Dermis microvascular lymphatic vessel endothelial cell (primary cell): Measurements from ENCODE around the gene SLC16A8. TPM values are rescaled to one million over a fixed set of nuclear protein-coding genes. Genes with fewer than 3 reads are reported as not detected.

Source experiments
- DNase-seq, 2 donors: peaks; one replicate each; pipeline versions ENCODE4 v3.0.0 to v3.0.0-alpha.2; 2010; ENCODE audit warnings: low read depth in 2 of 2
- total RNA-seq: library from RNA; depleted of rRNA; stranded (reverse); fragments of >200 nt; gene quantifications from 2 replicates; pipeline ENCODE4 v1.2.1, GENCODE V29; 2014

SLC16A8 gene
- total RNA-seq, 1 donor from 2014 or later: under 0.01 TPM

DNA sequence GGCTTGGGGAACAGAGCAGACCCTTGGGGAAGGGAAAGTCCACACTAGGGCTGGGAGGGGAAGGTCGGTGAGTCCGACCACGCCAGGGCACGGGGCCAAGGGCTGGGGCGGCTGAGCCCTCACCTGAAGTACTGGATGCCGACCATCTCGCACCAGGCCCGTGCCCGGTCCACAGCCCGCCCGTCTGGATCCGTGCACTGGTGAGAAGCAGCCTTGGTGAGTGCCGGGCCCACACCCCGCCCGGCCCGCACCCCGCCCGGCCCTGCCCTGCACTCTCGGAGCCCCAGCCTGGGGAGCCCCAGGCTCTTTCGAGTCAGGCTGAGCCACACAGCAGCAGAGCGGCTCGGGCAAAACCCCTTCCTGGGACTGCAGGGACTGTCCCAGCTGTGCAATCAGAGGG is 28.4 kb upstream of the SLC16A8 start:
- no peak for DNase-seq

DNA sequence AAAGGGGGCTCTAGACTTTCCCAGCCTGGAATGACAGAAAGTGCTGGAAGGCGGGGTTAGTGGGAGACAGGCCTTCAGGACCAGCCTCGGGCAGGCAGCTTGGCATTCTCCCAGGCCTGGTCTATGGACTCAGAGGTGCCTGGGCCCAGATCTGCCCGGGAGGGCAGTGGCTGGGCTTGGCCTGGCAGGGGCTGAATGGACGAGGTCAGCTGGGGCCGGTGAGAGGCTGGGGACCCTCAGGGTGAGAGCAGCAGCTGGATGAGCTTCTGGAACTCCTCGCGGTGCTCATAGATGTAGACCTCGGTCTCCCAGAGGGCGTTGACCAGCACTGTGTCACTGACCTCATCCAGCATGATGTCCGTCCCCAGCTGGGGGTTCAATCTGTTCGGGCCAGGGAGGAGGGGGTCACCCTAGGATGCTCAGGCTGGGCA is 28.0 kb upstream of the SLC16A8 start:
- no peak for DNase-seq

DNA sequence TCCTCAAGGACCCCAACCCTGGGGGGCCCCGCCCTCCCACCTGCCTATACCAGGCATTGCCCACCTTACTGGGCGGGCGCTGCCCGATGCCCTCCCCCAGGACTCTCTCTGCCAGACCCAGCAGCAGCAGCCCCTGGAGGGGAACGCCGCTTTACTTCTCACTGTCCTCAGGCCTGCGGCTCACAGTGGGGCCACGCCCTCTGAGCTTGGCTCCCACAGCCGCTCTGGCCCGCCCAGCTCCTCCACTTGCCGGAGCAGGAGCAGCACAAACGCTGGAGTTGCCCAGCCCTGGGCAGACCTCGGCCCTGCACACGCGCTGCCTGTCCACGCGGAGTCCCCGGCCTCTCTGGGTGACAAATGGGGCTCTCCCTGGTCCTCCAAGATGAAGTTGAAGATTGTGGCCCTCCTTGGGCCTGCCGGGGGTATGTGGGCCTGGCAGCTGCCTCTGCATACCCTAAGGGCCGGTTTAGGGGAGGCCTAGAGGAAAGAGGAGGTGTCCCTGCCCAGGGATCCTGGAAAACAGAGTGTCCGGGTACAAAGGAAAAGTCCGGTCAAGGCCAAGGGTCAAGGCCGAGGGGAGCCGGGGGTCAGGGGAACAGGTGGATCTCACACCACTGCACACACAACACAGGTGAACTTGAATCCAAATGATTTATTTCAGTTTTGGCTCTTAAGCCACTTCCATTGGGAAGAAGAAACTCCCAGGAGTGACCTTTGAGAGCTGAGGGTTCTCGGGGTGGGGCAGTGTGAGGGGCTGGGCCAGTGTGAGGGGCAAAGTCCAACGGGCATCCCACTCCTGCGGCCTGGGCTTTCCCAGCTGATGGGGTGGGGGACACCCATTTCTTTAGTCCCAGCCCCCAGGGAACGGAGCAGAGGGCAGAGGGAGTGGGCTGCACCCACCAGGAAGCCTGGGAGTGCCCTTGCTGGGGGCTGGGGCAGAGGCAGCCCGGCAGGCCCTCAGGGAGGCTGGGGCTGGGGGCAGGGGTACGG is 27.2 kb upstream of the SLC16A8 start:
- DNase-seq: no peak

DNA sequence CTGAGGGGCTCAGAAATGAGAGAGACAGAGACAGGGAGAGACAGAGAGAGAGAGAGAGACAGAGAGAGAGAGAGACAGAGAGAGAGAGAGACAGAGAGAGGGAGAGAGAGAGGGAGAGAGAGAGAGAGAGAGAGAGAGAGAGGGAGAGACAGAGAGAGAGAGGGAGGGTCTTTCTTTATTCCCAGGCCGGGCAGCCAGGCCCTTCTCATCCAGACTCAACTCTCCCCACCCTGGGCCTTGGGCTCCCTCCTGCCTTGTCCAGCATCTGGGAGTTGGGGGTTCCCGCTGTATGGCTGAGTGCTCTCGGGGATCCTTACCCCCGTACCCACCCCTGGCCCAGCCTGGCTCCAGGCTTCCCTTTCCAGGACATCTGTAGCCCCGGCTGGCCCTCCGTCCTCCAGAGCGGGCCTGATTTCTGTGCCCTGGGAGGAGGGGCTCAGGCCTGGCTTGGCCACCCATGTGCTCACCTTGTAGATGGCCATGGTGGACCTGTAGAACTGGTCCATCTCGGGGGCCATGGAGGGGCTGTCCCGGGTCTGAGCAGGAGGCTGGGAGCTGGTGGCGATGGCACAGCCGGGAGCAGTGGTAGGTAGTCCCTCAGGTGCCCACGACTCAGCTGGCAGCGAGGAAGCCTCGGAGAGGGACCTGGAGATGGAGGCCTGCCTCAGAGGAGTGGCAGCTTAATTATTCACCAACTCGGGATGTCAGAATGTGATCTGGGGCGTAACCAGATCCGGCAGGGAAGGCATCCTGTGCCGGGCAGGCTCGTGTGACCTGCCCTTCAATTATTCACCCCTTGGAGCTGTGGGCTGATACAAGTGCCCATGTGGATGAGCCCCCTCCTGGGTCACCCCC is 26.3 kb upstream of the SLC16A8 start, which contains the start of gene BAIAP2L2:
Gene BAIAP2L2 (minus strand): TSS at position 677 of the 855 bp plus-strand sequence. CDS start 159 bp downstream, at position 518.
- DNase-seq: no peak

DNA sequence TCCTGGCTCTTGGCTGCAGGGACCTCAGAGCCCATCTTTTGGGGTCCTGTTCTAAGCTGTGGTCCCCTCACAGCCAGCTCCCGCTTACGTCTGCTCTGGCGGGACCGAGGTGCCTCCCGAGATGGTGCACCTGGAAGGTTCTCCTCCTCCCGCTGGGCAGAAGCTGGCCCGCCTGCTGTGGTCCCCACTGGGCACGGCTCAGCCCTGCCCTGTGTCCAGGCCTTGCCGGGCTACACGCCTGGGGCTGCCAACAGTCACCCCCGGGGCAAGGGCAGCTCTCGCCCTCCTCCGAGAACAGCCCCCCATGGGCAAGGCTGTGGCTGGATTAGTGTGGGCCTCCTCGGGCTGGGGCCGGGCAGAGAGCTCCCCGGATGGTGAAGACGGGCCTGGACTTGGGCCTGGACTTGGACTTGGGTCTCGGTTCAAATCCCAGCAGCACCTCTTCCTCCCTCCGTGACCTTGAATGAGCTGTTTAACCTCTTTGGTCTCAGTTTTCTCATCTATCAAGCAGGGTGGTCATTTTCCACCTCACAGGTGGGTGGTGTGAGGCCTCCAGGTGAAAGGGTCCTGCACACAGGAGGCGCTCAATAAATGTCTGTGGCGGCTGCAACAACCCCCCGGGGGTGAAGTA is 25.5 kb upstream of the SLC16A8 start:
- no peak for DNase-seq

DNA sequence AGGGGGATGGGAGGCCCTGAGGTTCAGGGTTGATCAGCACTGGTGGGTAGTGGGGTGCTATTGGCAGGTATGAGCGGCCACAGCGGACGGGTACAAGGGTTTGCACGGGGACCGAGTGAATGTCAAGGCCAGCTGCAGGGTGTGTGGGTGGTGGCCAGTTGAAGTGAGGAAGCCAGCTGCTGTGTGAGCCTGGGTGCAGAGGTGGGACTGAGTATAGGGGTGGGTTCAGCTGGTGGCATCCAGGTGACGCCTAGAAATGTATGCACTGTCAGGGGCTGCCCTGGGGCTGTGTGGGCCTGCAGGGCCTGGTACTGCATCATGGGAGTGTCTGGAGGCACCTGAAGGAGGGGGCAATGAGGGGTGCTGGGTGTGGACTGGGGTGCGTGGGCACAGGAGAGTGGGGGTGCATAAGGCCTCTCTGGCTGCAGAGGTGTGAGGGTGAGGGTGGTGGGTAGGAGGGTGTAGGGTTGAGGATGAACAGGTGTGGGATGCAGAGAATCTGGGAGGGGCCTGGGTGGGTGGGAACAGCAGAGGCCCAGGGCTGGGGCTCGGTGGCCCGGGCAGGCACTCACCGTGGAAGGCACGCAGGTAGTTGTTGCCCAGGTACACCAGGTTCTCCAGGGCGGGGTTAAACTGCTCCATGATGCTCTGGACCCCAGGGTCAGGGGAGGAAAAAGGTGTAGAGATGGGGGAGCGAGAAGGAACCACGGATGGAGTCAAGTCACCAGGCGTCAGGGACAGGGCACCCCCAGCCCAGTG is 24.8 kb upstream of the SLC16A8 start:
- DNase-seq: no peak

DNA sequence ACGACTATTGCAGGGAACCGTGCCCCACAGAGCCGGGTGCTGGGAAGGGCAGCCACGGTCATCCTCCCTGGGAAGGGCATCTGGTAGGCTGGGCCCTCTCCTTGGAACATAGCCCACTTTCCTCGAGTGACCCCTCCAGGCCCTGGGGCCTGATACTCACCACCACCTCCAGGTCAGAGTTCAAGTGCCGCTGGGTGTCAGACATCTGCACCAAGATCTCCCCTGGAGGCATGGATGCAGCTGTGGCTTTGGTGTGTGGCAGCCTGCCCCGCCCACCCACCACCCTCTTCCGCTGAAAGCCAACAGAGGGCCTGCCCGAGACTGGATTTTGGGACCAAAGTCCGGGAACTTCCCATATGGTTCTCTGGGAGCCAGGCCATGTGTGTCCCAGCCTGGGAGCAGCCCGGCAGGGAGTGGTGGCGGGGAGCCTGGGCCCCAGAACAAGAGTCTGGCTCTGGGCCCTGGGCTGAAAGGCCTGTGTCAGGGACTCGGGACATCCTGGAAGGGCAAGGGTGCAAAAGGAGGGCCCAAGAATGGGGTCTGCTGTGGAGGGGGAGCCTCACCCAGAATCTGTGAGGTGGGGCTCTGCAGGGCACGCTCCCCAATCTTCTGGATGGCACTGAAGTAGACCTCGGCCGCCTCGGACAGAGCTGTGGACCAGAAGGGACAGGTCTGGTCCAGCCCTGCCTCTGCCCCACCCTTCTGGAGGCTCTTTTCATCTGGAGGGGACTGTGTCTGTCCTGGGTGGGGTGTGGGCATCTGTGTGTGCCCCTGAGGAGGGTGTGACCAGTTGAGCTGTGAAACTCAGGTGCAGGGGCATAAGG is 23.9 kb upstream of the SLC16A8 start:
- no peak for DNase-seq

DNA sequence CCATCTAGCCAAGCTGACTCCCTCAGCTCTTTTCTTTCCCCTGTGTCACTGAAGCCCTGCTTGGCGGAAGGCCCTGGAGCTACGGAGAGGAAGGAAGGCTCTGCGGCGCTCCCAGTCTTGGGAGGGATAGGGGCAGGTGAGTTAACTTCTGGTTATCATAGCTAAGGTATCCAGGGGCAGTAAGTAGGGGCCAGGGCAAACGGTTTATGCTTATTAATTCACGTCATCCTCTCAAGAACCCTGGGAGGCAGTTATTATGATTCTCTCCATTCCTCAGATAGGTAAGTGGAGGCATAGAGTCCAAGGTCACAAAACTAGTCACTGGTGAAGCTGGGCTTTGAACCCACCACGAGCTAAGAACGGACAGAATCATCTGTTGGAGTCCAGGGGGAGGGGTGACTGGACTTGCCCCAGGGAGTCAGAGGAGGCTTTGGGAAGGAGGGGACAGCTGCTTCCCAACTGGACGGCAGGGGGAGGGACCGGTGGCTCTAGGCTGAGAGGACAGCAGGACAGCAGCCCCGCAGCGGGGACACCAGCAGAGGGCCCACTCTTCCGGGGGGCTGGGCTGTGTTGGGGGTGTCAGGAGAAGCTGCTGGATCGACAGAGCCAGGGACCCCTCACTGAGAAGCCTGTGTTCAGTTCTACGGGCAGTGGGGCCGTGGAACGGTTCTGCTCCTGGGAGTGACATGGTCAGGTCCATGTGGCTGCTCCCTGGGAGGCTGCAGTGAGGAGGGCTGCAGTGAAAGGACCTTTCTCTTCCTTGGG is 23.0 kb upstream of the SLC16A8 start:
- DNase-seq: no peak

DNA sequence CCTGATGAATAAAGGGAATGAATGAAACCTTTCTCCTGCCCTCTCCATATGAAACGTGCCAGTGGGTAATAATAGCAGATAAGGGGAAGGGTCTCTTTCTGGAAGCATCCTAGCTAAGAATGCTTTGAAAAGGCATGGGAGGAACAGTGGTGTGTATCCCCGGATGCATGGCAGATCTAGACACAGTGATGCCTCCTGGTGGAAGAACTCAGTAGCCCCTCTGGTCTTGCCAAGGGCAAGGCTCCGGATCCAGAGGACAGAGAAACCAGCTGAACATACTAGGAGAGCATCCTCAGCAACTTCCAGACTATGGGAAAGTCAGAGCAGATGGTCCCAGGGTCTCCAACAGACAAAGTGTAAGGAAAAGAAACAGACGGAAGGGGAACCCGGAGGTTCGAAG is 20.1 kb upstream of the SLC16A8 start:
- peak in 1 of 2 donors; percentile 36 for DNase-seq

DNA sequence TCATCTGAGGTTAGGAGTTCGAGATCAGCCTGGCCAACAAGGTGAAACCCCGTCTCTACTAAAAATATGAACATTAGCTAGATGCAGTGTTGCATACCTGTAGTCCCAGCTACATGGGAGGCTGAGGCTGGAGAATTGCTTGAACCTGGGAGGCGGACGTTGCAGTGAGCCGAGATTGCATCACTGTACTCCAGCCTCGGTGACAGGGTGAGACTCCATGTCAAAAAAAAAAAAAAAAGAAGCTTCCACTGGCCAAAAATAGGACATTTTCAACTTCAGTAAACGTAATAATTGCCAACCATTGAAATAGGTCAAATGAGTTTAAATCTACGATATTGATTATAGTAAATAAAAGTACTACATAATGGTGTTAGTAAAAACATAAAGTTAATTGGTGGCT is 19.7 kb upstream of the SLC16A8 start:
- no peak for DNase-seq

DNA sequence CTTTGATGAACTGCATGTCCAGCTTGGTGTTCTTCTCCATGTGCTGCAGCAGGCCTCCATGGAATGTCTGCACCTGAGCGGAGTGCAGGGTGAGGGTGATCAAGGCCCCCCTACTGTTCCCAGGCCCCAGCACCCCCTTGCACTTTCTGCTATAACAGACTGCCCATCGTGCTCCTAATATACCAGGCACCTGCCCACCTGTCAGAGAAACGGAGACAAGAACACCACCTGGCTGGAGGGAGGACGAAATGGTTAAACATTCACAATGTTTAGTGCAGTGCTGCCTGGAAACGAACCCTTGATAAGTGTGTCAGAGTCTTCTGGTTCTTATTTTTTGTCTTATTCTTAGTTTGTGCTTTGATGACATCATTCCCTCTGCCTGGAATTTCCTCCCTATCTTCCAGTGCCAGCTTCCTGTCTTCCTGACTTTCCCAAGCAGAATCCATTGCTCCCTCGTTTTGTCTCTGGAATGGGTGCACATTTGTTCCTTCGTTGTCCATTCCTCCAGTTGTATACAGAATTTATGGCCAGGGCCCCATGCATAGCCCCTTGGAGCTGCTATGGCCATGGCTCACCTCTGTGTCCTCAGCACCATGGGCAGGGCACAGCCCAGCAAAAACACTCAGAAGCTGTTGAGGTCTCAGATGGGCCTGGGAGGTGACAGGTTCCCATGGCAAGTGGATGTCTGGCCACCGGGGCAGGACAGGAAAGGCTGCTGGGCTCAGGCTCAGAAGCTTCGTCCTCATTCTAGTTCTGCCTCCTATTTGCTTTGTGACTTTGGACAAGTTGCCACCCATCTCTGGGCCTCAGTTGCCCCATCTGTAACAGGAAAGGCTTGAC is 14.6 kb upstream of the SLC16A8 start:
- DNase-seq: peak in 1 of 2 donors; percentile 50

DNA sequence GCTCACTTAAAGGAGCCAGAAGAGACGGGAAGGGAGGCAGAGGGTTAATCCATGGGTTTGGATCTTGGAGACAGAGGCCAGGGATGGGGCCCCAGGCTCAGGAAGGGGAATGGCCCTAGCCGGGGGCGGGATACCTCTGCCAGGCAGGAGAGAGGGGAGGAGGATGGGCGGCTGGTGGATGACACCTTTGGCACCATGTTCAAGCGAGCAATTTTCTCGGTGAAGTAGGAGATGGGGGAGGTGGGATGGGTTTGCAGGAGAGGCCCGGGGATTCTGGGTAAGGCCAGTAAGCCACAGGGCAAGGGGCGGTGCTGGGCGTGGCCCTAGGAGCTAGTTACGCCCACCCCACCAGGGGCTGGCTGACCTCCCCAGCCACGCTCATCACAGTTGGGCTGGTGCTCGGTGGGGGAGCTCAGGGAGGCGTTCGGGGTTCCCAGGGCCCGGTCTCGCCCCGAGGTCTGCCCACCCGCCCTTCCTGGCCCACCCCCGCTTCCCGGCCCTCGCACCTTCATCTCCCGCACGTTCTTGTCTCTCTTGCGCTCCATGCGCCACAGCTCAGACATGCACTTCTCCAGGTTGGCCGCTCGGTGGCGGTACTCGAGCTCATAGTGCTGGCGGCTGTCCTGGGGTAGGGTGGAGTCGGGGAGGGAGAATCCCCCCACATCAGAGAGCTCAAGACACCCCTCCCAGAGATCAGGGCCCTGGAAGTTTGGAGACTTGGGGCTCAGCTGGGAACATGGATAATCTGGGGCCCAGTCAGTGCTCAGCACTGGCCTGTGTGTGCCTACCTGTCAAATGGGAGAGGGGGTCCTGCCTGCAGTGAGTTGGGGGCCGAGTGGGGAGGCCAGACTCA is 13.8 kb upstream of the SLC16A8 start:
- DNase-seq: peak in 1 of 2 donors; percentile 29

DNA sequence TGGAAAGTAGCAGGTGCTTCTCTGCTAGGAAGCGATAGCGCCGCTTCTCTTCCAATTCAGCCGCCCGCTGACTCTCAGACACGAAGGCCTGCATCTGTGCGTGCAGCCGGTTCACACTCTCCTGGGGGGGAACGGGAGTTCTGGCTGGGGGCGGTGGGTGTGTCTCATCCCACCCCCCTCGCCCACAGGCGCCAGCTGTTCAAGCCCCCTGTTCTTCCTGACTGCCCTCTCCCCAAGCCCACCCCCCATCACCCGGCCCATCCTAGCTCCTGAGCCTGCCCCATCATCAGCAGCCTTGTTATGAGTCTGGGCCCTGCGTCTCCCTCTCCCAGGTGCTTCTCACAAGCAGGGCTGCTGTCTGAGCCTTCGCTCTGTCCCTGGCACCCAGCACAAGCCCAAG is 13.1 kb upstream of the SLC16A8 start:
- no peak for DNase-seq

DNA sequence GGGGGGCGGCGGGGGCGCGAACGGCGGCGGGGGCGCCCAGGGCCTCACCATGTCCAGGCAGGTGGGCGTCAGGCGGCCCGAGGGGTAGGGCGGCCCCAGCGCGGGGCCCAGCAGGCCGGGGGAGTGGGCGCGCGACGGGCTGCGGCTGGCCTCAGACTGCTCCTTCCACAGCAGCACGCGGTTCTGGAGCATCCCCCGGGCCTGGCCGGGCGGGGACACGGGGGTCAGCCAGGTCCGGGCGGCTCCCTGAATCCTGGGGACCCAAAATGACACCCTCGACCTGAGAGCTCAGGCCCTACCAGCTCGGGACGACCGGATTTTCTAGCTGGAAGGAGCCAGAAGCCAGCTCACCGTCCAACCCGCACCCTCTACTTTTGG is 5.5 kb upstream of the SLC16A8 start:
- no peak for DNase-seq

DNA sequence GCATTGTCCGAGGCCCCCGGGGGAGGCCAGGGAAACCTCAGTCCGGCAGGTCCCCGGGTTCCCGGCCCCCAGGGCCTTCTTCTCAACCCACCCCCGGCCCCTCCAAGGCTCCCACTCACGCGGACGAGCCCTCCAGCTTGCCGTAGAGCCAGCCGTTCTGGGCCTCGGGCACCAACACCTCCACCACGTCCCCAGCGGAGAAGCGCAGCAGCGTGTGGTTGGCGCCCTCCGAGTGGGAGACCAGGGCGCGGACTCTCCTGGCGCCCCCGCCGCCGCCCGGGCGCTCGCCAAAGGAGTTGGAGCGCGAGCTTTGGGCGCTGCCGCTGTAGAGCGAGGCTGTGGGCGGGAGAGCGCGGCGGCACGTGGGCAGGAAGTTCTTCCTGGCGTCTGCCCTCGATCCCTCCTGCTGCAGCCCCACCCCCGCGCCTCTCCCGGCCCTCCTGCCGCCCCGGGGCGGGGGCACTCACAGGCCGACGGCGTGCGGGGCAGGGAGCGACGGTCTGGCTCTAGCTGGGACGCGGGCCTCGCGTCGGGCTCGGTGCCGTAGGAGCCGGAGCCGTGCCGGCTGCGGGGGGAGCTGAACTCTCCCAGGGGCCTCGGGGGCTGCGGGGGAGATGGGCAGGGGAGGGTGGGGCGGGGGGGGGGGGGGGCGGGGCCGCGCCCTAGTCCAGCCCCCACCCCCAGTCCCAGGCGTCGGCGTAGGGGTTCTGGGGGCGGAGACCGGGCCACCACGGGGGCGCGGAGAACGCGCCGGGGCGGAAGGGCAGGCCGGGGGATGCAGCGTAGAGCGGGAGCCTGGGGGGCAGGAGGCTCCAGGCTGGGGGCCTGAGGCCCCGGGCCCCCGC is 4.9 kb upstream of the SLC16A8 start:
- DNase-seq: peak in 1 of 2 donors; percentile 19

DNA sequence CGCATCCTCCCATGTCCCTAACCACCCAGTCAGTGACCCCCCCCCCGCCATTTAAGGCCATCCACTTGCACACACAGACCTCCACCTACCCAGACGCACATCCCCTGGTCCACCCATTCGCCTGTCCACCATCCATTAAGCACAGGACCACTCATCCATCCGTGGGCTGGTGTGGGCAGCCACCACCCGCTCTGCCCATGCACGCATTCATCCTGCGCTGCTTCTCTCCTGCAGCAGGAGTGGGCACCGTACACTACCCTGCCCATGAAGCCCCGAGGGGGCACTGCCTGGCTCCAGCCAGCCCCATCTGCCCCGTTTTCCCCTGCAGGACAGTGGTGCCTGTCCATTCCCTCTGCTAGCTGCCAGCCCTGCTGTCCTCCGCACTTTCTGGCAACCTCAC is 3.9 kb upstream of the SLC16A8 start:
- no peak for DNase-seq

DNA sequence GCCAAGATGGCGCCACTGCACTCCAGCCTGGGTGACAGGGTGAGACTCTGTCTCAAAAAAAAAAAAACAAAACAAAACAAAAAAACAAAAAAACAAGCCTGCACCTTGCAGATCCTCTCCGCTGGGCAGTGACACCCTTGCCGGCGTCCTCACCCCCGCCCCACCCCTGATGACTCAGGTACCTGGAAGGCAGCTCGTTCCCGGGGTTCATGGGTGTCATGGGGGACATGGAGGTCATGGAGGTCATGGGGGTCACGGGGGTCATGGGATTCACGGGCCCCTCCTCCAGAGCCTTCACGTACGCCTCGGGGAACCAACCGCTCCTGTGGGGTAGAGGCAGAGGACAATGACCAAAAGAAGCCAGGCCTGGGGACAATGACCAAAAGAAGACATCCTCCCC is 3.0 kb upstream of the SLC16A8 start:
- no peak for DNase-seq
